Keratinocyte (primary cell): Measurements from ENCODE around the gene UTP15. TPM values are rescaled to one million over a fixed set of nuclear protein-coding genes. Genes with fewer than 3 reads are reported as not detected.

Experiments used
- DNase-seq: peaks from one replicate; pipeline ENCODE4 v3.0.0-alpha.2; 2011; ENCODE audit warnings: low read depth, missing footprints, low spot score
- FAIRE-seq: peaks from 2 replicates; lab custom pipeline; 2011; peaks lifted over from hg19 to GRCh38; lab: Jason Lieb, UNC
- H2AFZ ChIP-seq: 2 replicates; pipeline ENCODE4 v1.6.0; 2012; ENCODE audit warnings: low read length, control low read depth, inconsistent platforms; ENCODE audit not compliant: control insufficient read depth
- H3K27ac ChIP-seq: 2 replicates; pipeline ENCODE4 v1.5.1; 2011; ENCODE audit warnings: low read length; ENCODE audit not compliant: control insufficient read depth, insufficient read depth
- H3K27me3 ChIP-seq: 3 replicates; pipeline ENCODE4 v1.6.0; 2011; ENCODE audit warnings: low read length; ENCODE audit not compliant: control insufficient read depth, insufficient read depth; ENCODE audit errors: extremely low read depth
- H3K36me3 ChIP-seq, 2 experiments: 2 replicates in 1 of 2; 3 replicates in 1 of 2; pipeline ENCODE4 v1.5.1; 2011; ENCODE audit warnings: low read length in 2 of 2, mild to moderate bottlenecking in 1 of 2; ENCODE audit not compliant: control insufficient read depth in 2 of 2, insufficient read depth in 2 of 2; ENCODE audit errors: extremely low read depth in 1 of 2
- H3K4me1 ChIP-seq: 3 replicates; pipeline ENCODE4 v1.5.1; 2011; ENCODE audit warnings: low read length; ENCODE audit not compliant: control insufficient read depth, insufficient read depth; ENCODE audit errors: extremely low read depth
- H3K4me2 ChIP-seq: 3 replicates; pipeline ENCODE4 v1.6.0; 2011; ENCODE audit warnings: low read depth, low read length; ENCODE audit not compliant: control insufficient read depth, insufficient read depth; ENCODE audit errors: extremely low read depth
- H3K4me3 ChIP-seq, 3 experiments: fragments of 200-600 bp in 1 of 3; sonication (generic) in 1 of 3; 2 replicates in 2 of 3; 3 replicates in 1 of 3; pipeline ENCODE4 v1.5.1; 2011 to 2016; ENCODE audit warnings: low read length in 3 of 3, mild to moderate bottlenecking in 3 of 3, control low read depth in 2 of 3, inconsistent platforms in 1 of 3, low read depth in 1 of 3, mixed read lengths in 1 of 3, mixed run types in 1 of 3, moderate library complexity in 1 of 3; ENCODE audit not compliant: control insufficient read depth in 2 of 3, insufficient read depth in 2 of 3; ENCODE audit errors: extremely low read depth in 1 of 3
- H3K79me2 ChIP-seq: 2 replicates; pipeline ENCODE4 v1.6.0; 2012; ENCODE audit warnings: low read length; ENCODE audit not compliant: control insufficient read depth, insufficient read depth
- H3K9ac ChIP-seq: 3 replicates; pipeline ENCODE4 v1.6.0; 2011; ENCODE audit warnings: low read length; ENCODE audit not compliant: control insufficient read depth, insufficient read depth; ENCODE audit errors: extremely low read depth
- H3K9me1 ChIP-seq: 3 replicates; pipeline ENCODE4 v1.6.0; 2011; ENCODE audit warnings: low read length; ENCODE audit not compliant: control insufficient read depth, insufficient read depth; ENCODE audit errors: extremely low read depth
- H3K9me3 ChIP-seq: 2 replicates; pipeline ENCODE4 v1.5.1; 2012; ENCODE audit warnings: low read depth, low read length; ENCODE audit not compliant: control insufficient read depth
- H4K20me1 ChIP-seq: 3 replicates; pipeline ENCODE4 v1.6.0; 2011; ENCODE audit warnings: low read length; ENCODE audit not compliant: control insufficient read depth, insufficient read depth; ENCODE audit errors: extremely low read depth
- CTCF ChIP-seq, 3 experiments: IDR thresholded peaks in 1 of 3; conservative IDR thresholded peaks in 1 of 3; optimal IDR thresholded peaks in 1 of 3; 2 replicates in 2 of 3; 3 replicates in 1 of 3; pipeline versions ENCODE3 to v1.5.1; 2011; ENCODE audit warnings: low read length in 3 of 3, mild to moderate bottlenecking in 3 of 3, moderate library complexity in 2 of 3, control low read depth in 1 of 3, inconsistent platforms in 1 of 3; ENCODE audit not compliant: insufficient read depth in 2 of 3; ENCODE audit errors: extremely low read depth in 1 of 3
- EZH2 ChIP-seq: IDR thresholded peaks from one replicate; pipeline ENCODE4 v1.6.1; 2012; ENCODE audit warnings: inconsistent platforms, mild to moderate bottlenecking, low read length, moderate library complexity
- dilution Hi-C: fragments of 300-500 bp; cut with MboI; formaldehyde crosslinking; loops from one replicate; pipeline ENCODE4 v1.7.0; 2020; ENCODE audit warnings: low sequenced_read_pairs; ENCODE audit not compliant: extremely low pct_ligation_motif_present
- polyA plus RNA-seq, 5 experiments: library from polyadenylated mRNA; depleted of rRNA in 3 of 5; stranded (reverse) in 3 of 5; stranded (forward) in 1 of 5; unstranded in 1 of 5; fragments of >200 nt; gene quantifications; 1 replicate in 1 of 5; 2 replicates in 3 of 5; 3 replicates in 1 of 5; pipeline versions ENCODE4 v1.2.1 to v1.2.3, GENCODE V29; 2011 to 2012; ENCODE audit warnings: missing spikeins in 2 of 5, low read depth in 1 of 5, low replicate concordance in 1 of 5

Gene UTP15
- polyA plus RNA-seq, 1 donor (not counting 4 experiments of a cell fraction or from before 2014, with no cell fraction given): 28.3 TPM

GRCh38 chr5:73525606-73526203, 39.8 kb upstream of the UTP15 start:
- DNase-seq: no peak
- peaks cover 8% of the 10 kb centered on the region for H3K4me1 ChIP-seq
- H3K36me3 ChIP-seq: no peaks in the 10 kb centered on the region
- dilution Hi-C loops: no loop called here
- H3K4me2 ChIP-seq: no peak overlapping the region
- no peak overlapping the region for H3K9ac ChIP-seq
- FAIRE-seq: no peak
- no peaks in the 10 kb centered on the region for H3K79me2 ChIP-seq
- H2AFZ ChIP-seq: no peak overlapping the region
- no peaks in the 10 kb centered on the region for H4K20me1 ChIP-seq
- no peaks in the 10 kb centered on the region for H3K27me3 ChIP-seq
- no peak for TF ChIP-seq EZH2
- no peak for TF ChIP-seq CTCF (optimal IDR thresholded peaks at IDR 0.05 in 1 of 3, IDR thresholded peaks at IDR 0.05 in 1 of 3, conservative IDR thresholded peaks at IDR 0.05 in 1 of 3; ENCODE audit: extremely low read depth in 1 of 3, insufficient read depth in 2 of 3, low read length in 3 of 3)
- H3K27ac ChIP-seq: no peak overlapping the region
- no peaks in the 10 kb centered on the region for H3K9me1 ChIP-seq
- H3K9me3 ChIP-seq: no peaks in the 10 kb centered on the region
- no peak overlapping the region for H3K4me3 ChIP-seq

- no peaks in the 10 kb centered on the region for H3K9me1 ChIP-seq
- no peak for TF ChIP-seq EZH2
- no peak for TF ChIP-seq CTCF (optimal IDR thresholded peaks at IDR 0.05 in 1 of 3, IDR thresholded peaks at IDR 0.05 in 1 of 3, conservative IDR thresholded peaks at IDR 0.05 in 1 of 3; ENCODE audit: extremely low read depth in 1 of 3, insufficient read depth in 2 of 3, low read length in 3 of 3)
- no peak overlapping the region for H3K9ac ChIP-seq
- FAIRE-seq (no peak), DNase-seq (no peak)
- dilution Hi-C loops: no loop called here
- no peaks in the 10 kb centered on the region for H4K20me1 ChIP-seq
- no peak overlapping the region for H3K27ac ChIP-seq
- H3K27me3 ChIP-seq: no peaks in the 10 kb centered on the region
- H2AFZ ChIP-seq: no peak overlapping the region
- H3K4me2 ChIP-seq: no peak overlapping the region
- peaks cover 13% of the 10 kb centered on the region for H3K4me1 ChIP-seq
- H3K9me3 ChIP-seq: no peaks in the 10 kb centered on the region
- H3K36me3 ChIP-seq: no peaks in the 10 kb centered on the region
- no peaks in the 10 kb centered on the region for H3K79me2 ChIP-seq
- H3K4me3 ChIP-seq: no peak overlapping the region
These were observed 37.3 kb upstream of the UTP15 start for GRCh38 chr5:73528248-73528647.
